Measurements from ENCODE around the gene UBTF. TPM values are rescaled to one million over a fixed set of nuclear protein-coding genes. Genes with fewer than 3 reads are reported as not detected.

Gene UBTF
- total and polyA plus RNA-seq, 9 of the 15 experiments (the other 6 are each of a cell fraction or from before 2014, with no cell fraction given) = 1.2 to 113 (median 83.6) TPM

- TF ChIP-seq, protein P1, sequence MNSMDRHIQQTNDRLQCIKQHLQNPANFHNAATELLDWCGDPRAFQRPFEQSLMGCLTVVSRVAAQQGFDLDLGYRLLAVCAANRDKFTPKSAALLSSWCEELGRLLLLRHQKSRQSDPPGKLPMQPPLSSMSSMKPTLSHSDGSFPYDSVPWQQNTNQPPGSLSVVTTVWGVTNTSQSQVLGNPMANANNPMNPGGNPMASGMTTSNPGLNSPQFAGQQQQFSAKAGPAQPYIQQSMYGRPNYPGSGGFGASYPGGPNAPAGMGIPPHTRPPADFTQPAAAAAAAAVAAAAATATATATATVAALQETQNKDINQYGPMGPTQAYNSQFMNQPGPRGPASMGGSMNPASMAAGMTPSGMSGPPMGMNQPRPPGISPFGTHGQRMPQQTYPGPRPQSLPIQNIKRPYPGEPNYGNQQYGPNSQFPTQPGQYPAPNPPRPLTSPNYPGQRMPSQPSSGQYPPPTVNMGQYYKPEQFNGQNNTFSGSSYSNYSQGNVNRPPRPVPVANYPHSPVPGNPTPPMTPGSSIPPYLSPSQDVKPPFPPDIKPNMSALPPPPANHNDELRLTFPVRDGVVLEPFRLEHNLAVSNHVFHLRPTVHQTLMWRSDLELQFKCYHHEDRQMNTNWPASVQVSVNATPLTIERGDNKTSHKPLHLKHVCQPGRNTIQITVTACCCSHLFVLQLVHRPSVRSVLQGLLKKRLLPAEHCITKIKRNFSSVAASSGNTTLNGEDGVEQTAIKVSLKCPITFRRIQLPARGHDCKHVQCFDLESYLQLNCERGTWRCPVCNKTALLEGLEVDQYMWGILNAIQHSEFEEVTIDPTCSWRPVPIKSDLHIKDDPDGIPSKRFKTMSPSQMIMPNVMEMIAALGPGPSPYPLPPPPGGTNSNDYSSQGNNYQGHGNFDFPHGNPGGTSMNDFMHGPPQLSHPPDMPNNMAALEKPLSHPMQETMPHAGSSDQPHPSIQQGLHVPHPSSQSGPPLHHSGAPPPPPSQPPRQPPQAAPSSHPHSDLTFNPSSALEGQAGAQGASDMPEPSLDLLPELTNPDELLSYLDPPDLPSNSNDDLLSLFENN (IDR thresholded peaks at IDR 0.05; ENCODE audit: low read depth in 2 of 2, low read length in 2 of 2) = peak in 1 of 2 experiments; percentile 99; a peak in 2 of 4 replicates
- TF ChIP-seq ADNP (tag; IDR thresholded peaks at IDR 0.05) (peak; percentile 98), ZNF217 (CRISPR knock-in tag; IDR thresholded peaks at IDR 0.05) (no peak), TSC22D4 (tag; IDR thresholded peaks at IDR 0.05) (no peak), ZNF589 (CRISPR knock-in tag; IDR thresholded peaks at IDR 0.05; ENCODE audit: low read depth) (peak; percentile 99), MBD2 (IDR thresholded peaks at IDR 0.05; ENCODE audit: borderline replicate concordance, low read depth) (peak; percentile 44; the same call in 1 of the 2 replicates), CREB5 (CRISPR knock-in tag; IDR thresholded peaks at IDR 0.05) (no peak)
- TF ChIP-seq, protein P2, sequence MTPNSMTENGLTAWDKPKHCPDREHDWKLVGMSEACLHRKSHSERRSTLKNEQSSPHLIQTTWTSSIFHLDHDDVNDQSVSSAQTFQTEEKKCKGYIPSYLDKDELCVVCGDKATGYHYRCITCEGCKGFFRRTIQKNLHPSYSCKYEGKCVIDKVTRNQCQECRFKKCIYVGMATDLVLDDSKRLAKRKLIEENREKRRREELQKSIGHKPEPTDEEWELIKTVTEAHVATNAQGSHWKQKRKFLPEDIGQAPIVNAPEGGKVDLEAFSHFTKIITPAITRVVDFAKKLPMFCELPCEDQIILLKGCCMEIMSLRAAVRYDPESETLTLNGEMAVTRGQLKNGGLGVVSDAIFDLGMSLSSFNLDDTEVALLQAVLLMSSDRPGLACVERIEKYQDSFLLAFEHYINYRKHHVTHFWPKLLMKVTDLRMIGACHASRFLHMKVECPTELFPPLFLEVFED (CRISPR knock-in tag; conservative IDR thresholded peaks at IDR 0.05) = no peak; the same call in 1 of the 2 replicates
- TF ChIP-seq, protein P3, sequence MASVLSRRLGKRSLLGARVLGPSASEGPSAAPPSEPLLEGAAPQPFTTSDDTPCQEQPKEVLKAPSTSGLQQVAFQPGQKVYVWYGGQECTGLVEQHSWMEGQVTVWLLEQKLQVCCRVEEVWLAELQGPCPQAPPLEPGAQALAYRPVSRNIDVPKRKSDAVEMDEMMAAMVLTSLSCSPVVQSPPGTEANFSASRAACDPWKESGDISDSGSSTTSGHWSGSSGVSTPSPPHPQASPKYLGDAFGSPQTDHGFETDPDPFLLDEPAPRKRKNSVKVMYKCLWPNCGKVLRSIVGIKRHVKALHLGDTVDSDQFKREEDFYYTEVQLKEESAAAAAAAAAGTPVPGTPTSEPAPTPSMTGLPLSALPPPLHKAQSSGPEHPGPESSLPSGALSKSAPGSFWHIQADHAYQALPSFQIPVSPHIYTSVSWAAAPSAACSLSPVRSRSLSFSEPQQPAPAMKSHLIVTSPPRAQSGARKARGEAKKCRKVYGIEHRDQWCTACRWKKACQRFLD (CRISPR knock-in tag; IDR thresholded peaks at IDR 0.05) = peak; percentile 97
- TF ChIP-seq, protein P4, sequence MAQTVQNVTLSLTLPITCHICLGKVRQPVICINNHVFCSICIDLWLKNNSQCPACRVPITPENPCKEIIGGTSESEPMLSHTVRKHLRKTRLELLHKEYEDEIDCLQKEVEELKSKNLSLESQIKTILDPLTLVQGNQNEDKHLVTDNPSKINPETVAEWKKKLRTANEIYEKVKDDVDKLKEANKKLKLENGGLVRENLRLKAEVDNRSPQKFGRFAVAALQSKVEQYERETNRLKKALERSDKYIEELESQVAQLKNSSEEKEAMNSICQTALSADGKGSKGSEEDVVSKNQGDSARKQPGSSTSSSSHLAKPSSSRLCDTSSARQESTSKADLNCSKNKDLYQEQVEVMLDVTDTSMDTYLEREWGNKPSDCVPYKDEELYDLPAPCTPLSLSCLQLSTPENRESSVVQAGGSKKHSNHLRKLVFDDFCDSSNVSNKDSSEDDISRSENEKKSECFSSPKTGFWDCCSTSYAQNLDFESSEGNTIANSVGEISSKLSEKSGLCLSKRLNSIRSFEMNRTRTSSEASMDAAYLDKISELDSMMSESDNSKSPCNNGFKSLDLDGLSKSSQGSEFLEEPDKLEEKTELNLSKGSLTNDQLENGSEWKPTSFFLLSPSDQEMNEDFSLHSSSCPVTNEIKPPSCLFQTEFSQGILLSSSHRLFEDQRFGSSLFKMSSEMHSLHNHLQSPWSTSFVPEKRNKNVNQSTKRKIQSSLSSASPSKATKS (CRISPR knock-in tag; IDR thresholded peaks at IDR 0.05) = no peak
Measured at GRCh38 chr17:44266402-44267164, 47.1 kb upstream of the UBTF start (continued).

Data from K562 (cell line).